ENCODE measurements around the gene C6orf47.
A peak's percentile ranks its signal among the peaks of the same experiment; 100 is the strongest.

DNA sequence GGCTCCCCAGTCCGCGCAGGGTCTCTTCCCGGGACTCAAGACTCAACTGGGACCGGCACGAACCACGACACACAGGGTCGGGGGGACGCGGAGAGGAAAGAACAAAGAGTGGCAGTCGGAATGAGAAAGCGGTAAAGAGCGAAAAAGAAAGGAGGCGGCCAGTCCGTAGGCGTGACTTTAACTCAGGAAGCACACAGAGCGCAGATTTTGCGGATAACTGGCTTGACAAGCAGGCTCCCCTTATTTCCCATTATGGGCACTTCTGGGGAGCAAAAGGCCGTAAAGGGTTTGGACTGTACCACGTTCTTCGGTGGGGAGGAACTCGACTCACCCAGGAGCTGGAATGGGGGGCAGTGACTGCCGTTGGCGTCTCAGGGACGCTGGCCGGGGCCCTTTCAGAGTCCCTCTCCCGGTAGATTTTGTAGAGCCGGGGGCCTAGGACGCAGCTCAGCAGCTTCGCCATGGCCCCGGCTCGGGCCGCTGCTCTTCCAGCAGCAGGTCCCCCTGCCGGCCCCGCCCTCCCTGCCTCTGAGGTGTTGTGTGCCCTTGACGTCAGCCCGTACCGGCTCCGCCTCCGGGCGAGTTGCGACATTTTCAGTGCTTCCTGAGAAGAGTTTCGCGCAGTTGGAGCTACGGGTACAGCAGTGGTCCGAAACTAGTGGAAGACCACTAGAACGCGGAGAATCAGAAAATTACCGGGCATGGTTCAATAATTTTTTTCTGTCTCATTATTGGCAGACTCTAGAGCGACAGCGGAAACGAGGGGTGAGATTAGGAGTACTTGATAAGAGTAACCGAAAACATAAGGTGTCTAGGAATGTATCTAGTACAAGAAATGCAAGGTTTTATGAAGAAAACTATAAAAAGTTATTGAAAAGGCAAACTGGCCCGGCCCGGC, 42.5 kb upstream of the C6orf47 start, which contains the start of gene ABHD16A:
- TF ChIP-seq CTCF (IDR thresholded peaks at IDR 0.05), result peak; percentile 6 to 24 (median 16)
- peak; percentile 98 to 99 for TF ChIP-seq POLR2A (IDR thresholded peaks at IDR 0.05)

Measured in uterus (tissue), 2 donors.